UCSD-AML1 (cell line): ENCODE results near the gene PLEKHH3.

Experiments
- DNase-seq: peaks from one replicate; lab custom pipeline; 2025; ENCODE audit not compliant: unreplicated experiment; lab: John Stamatoyannopoulos, UW

PLEKHH3 gene

GRCh38 chr17:42687707-42688320 is 11.0 kb upstream of the PLEKHH3 start:
- DNase-seq, result no peak

DNA sequence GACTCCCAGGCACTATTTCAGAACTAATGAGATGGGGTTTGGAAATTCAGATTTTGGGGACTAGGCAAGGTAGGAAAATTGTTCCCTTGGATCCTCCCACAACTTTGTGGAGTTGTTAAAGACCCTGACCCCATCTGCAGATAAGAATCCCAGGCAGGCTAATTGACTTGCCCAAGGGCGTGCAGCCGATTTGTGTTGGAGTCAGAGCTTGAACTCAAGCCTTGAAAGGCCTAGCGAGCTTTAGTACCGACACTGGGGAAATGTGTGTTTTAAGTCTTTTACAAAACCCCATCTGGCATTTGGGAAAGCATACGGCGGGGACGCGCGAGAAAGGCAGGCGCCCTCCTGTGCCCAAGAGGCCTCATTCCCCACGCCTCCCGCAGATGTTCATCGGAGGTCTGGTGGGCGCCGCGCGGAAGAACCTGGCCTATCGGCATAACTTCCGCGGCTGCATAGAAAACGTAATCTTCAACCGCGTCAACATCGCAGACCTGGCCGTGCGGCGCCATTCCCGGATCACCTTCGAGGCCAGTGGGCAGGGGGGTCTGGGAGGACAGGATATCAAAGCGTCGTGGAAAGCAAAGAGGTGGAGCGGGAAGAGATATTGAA is 9.8 kb upstream of the PLEKHH3 start:
- no peak for DNase-seq

DNA sequence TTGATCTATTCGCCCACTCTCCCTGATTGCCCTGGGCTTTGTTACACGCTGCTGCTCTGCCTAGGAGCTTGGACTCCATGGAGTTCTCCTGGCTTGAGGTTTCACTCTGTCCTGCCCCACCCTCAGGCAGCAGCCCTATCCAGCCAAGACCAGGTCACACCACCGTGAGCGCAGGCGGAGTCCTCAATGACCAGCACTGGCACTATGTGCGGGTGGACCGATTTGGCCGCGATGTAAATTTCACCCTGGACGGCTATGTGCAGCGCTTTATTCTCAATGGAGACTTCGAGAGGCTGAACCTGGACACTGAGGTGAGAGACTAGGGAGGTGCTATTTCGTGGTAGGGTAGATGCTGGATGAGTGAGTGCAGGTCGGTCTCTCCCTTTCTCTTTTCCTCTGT is 9.0 kb upstream of the PLEKHH3 start:
- no peak for DNase-seq

- DNase-seq, result no peak
Measured at GRCh38 chr17:42684929-42685556, 8.2 kb upstream of the PLEKHH3 start.

DNA sequence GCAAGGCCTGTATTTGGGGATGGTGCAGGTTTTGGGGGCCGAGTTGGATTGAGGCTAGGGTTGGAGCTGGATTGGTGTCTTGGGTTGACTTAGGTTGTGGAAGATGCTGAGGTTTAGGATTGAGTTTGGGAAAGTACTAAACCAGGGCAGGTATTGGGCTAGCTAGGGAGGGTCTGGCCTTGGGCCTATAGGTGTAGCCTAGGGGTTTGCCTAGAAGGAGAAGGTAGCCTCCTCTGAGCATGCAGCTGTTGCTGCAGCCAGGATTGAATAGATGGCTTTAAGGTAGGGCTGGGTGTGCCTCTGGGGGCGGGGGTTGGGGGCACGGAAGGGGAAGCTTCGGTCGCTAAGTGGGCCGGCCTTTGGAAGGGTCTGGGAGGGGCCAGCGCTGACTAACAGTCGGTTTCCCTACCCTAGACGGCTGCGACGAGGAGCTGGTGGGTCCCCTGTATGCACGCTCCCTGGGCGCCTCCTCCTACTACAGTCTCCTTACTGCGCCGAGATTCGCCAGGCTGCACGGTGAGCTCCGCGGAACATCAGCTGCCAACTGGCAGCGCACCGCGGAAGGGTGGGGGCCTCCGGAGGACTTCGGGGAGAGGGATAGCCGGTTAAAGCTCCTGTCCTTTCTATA is 6.7 kb upstream of the PLEKHH3 start:
- no peak for DNase-seq

DNA sequence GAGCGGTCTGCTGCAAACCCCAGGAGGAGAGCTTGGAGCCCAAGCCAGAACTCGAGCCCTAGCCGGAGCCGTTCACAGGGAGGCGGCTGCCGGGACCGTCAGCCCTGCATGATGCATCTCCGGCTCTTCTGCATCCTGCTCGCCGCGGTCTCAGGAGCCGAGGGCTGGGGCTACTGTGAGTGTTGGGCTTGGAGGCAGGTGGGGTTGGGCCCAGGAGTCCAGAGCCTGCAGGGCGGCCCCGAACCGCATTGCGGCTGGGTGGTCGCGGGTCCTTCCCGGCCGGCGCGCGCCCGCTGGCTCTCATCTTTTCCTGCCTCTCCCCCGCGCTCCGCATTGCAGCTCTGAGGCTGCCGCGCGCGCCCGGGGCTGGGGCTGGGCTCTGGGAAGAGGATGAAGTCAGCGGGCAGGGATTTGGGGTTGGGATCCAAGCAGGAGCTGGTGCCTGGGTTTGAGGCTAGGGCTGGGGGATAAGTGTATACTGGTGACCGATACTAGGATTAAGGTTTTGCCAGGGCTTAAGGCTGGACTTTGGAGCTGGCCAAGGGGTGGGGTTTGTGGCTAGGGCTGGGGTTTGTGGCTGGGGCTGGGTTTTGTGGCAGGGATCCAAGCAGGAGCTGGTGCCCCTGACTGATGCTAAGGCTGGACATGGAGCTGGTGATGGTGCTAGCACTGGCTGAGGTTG is 6.1 kb upstream of the PLEKHH3 start:
- DNase-seq, result peak; percentile 42

DNA sequence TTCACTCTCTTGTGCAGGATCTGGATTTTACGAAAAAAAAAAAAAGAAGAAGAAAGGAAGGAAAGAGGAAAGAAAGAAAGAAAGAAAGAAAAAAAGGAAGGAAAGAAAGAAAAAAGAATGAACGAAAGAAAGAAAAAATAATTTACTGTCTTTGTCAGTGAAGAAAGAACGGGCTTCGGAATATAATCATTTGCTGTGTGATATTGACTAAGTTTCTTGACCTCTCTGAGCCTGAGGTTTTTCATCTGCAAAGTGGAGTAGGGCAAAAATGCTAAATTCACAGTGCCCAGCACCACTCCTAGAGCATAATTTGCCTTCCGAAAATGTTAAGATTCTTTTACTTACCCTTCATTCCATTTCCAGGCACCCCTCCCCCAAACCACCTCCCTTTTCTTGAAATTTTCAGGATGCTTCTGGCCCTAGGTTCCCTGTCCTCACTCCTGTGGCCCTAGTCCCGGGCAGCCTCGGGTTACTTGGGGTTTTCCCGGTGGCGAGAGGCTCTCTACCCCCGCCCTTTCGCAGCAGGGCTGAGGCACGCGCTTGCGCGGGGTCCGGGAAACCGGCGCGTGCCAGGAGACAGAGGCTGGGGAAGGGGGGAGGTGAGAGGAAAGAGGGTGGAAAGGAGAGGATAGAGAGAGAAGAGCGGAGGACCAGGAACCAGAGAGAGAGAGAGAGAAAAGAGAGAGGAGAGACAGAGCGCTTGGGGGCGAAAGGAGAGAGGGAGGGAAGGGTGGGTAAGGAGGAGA is 5.4 kb upstream of the PLEKHH3 start, which contains the start of gene CNTNAP1:
Gene CNTNAP1 (plus strand): TSS at position 556 of the 746 bp plus-strand sequence. CDS start 299 bp downstream, outside the sequence.
- peak; percentile 39 for DNase-seq

GRCh38 chr17:42680331-42680808 is 3.6 kb upstream of the PLEKHH3 start:
- DNase-seq, result no peak

DNA sequence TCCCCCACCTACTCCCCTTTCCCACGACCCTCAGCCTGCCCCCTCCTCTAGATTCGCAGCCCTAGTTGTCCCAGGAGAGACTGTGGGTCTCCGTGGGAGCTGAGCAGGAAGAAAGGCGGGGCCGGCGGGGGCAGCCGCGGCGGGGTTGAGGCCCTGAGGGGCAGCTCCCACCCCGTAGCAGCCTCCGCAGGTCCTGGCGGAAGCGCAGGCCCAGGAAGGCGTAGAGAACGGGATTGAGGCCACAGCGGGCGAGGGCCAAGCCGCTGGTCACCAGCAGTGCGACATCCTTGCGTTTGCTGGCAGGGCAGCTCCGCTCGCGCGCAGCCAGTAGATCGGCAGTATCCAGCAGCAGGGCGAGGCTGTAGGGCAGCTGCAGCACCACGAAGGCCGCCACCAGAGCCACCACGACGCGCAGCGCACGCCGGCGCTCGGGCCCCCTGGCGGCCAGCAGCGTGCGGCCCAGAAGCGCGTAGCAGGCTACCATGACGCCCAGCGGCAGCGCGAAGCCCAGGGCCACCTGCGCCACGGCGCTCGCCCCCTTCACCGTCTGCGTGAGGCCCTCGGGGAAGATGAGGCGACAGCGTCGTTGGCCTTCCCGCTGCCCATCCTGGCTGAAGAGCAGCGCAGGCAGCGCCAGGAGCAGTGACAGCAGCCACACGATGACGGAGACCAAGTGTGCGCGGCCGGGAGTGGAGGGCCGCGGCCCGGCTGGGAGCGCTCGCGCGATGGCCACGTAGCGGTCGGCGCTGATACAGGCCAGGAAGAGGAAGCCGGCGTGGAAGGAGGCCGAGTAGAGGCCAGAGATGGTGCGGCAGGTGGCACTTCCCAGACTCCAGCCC is 2.9 kb upstream of the PLEKHH3 start:
- peak; percentile 84 for DNase-seq

DNA sequence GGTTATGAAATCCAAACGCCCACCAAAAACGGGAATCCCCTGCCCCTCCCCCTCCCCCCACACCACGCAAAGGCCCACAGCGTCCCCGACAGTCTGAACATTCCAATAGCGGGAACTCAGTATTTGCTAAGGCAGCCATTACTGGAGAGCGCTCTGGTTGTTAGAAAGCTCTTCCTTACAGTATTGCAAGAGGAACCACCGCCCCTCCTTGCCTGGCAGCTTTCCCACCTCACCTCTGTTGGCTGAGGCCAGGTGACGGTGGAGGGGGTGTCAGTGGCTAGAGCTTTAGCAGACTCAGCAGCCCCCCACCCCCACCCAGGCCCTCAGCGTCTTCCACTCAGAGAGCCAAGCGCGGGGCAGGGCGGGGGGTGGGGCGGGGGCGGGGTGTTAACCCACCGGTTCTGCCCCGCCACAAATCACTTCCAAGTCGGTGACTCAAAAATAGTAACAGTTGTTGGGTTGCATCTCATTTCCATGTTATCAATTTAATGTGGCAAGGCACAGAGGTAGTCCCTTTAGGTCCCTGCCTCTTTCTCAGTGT is 2.2 kb upstream of the PLEKHH3 start:
- DNase-seq, result peak; percentile 57

DNA sequence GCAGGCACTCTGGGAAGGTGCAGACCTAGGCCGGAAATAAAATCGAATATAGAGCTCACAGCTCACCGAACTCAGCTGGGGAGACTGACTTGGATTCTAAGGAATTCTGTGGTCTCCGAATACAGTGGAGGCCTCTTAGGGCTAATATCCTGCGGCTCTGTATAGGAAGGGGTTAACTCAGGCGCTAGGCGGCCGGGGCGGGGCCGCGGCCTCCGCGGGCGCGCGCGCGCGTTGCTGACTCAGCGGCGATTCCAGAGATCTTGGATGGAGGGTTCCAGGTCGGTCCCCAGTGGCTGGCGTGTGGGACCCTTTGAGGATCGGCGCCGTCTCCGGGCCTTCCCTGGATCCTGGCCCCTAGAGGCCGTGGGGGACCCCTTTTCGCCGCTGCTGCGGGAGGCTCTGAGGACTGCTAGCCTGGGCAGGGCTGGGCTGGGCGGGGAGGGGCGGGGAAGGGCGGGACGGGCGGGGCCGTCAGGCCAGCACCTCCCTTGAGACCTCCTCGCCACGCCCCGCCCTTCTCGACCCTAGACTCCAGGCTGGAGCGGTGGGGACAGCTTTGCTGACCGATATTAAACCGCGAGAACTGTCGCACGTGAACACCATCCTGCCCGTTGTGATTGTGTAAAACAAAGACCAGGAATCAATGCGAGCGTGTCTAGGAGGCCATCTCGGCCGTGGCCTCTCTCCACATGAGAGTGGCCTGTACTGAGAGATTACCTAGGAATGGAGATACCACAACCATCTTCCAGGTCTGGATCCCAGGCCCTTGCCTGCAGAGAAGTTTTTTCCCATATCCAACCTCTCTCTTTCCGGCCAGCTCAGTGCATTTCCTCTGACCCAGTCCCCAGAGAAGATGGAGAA is 1.4 kb upstream of the PLEKHH3 start:
- peak; percentile 92 for DNase-seq

GRCh38 chr17:42677012-42677857 is 441 bp upstream of the PLEKHH3 start:
- DNase-seq, result peak; percentile 99

DNA sequence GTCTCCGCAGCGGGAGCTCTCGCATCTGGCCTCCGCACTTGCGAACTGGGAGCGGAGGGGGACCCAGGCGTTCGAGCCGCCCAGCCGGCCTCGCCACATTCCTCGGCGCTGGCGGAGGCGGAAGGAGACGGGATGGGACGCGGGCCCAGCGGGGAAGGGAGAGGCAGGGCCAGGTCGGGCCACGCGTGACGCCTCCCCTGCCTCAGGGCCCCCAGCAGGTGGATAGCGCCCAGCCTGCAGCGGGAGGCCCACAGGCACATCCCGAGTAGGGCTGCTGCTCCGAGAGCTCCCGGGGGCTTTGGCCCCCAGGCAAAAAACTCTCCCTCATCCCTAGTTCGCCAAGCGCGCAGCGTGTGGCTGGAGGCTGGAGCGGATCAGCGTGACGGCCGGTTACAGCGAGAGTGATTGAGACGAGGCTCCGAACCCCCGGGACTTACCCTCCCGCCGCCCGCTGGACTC is 800 bp downstream of the PLEKHH3 start:
- no peak for DNase-seq

DNA sequence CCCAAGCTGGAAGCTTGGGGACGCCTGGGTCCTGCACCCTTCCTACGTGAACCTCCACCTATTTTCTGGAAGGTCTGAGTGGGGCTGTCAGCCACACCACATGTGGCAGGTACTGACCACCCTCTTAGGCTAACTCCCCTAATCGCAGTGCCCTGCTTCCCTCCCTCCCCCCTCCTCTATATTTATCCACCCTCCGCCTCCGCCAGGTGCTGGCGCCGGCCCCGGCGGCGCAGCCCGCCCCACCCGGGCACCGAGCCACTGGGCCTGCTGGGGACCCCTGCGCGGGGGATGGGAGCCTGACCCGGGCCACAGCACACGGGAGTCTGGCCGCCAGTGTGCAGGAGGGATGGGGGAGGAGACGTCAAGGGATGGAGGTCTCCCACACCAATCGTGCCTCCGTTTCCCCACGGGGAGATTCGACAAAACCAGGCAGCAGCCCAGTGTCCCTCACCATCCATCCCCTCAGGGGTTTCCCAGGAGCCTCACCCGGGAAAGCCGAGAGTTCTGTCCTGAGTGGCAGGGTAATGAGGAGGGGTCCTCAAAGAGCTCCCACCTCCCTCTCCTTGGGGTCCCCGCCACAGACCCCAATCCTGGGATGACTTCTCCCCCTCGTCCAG is 1.3 kb downstream of the PLEKHH3 start:
- no peak for DNase-seq

DNA sequence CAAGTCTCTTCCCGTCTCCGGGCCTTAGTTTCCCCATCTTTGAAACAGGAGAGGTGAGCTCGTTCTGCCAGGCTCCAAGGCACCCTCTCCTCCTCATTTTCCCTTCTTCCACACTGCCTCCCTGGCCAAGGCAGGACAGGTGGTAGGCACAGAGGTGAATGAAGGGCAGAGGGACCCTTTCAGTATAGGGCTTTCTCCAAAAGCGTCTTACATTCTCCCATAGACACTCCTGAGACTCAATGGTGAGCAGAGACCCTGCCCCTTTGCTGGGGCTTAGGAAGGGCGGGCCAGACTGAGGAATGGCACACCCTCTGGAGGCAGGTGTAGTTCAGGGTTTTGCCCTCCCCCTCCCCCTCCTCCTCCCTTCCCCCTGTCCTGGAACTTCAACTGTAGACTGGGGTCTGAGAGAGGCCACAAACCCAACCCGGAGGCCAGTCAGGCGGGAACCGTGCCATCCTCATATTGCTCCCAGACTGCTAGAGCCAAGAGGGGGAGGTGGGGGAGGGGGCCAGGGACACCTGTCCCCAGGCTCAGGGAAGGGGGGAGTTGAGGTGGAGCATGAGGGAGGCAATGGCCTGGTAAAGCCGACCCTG is 1.9 kb downstream of the PLEKHH3 start:
- no peak for DNase-seq

DNA sequence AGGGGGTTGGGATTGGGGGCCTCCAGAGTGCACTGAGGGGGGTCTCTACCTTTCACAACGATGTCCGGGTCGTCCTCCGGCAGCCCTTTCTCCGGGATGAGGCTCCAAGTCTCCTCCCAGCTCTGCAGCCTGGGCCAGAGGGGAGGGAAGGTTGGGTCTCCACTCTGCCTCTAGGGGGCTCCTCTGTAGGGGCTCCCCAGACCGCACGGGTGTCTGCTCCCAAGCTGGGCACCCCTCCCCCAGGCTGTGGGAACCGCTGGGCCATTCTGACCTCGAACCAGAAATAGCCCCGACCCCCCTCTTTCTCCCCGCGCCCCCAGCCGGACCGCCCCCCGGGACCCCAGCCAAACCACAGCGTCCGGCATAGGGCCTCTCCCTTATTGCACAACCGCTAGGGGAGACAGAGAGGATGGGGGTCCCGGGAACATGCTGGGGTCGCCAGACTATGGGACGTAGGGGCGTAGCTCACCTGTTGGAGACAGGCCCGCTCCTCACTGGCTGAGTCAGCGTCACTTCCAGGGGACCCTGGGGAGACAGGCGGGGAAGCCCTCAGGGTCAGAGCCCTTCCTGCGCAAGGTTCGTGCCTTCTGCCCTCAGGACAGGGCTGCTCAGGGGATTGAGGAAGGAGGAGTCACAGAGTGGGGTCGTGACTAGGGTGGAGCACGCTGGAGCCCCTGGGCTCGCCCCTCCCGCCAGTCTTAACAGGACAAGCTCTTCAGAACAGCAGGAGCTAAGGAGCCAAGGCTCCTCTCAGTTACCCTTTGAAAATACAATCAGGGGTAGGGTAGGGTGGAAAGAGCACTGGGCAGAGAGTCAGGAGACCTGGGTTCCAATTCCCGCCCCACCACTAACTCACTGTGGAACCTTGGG is 2.7 kb downstream of the PLEKHH3 start:
- DNase-seq, result peak; percentile 68
